WTC11 (cell line): ENCODE measurements around the gene STK16. TPM values are rescaled to one million over a fixed set of nuclear protein-coding genes. Genes with fewer than 3 reads are reported as not detected.
"Not testable (repeated sequence)": the region's sequence is repeated elsewhere in the genome, so short reads cannot be mapped to it uniquely, and the experiment has no call there.

Source experiments
- ATAC-seq: fragments of 200-7000 bp; cut with Tn5 transposase; 2 replicates; pipeline ENCODE4 v1.10.0; 2021; ENCODE audit warnings: mild to moderate bottlenecking, moderate library complexity
- CTCF ChIA-PET: fragments of 300-600 bp; sonication (Branson Sonifier 250); formaldehyde crosslinking; loops from one replicate; lab custom pipeline; 2021; ENCODE audit warnings: antibody characterized with exemption; lab: Charles Lee
- POLR2A ChIA-PET: fragments of 350-600 bp; sonication (Branson Sonifier 250); formaldehyde crosslinking; loops from one replicate; lab custom pipeline; 2021; ENCODE audit warnings: antibody characterized with exemption; lab: Charles Lee
- DNase-seq: peaks from one replicate; pipeline ENCODE4 v3.0.0; 2021; ENCODE audit warnings: low spot score
- H3K27ac Mint-ChIP-seq: 2 replicates; pipeline ENCODE4 v1.8.0; 2021; ENCODE audit warnings: mixed read lengths
- H3K27me3 Mint-ChIP-seq: 2 replicates; pipeline ENCODE4 v1.8.0; 2021; ENCODE audit warnings: low read depth, mild to moderate bottlenecking, moderate library complexity, mixed read lengths
- H3K36me3 Mint-ChIP-seq: 2 replicates; pipeline ENCODE4 v1.8.0; 2021; ENCODE audit warnings: mixed read lengths
- H3K4me1 Mint-ChIP-seq: 2 replicates; pipeline ENCODE4 v1.8.0; 2022; ENCODE audit warnings: mixed read lengths
- H3K4me3 Mint-ChIP-seq: 2 replicates; pipeline ENCODE4 v1.8.0; 2021; ENCODE audit warnings: mild to moderate bottlenecking, moderate library complexity, mixed read lengths
- H3K9me3 Mint-ChIP-seq: 2 replicates; pipeline ENCODE4 v1.8.0; 2021; ENCODE audit warnings: mixed read lengths
- ATF1 ChIP-seq: sonication (generic); formaldehyde crosslinking; IDR thresholded peaks from 2 replicates; pipeline ENCODE4 v1.8.1; 2023; ENCODE audit warnings: mild to moderate bottlenecking, moderate library complexity, missing genetic modification reagents
- EMX1 ChIP-seq: fragments of 250-450 bp; sonication (Bioruptor Pico); IDR thresholded peaks from 2 replicates; pipeline ENCODE4 v1.8.0; 2021; ENCODE audit warnings: mild to moderate bottlenecking
- HMGA2 ChIP-seq: fragments of 250-450 bp; sonication (Bioruptor Pico); IDR thresholded peaks from 2 replicates; pipeline ENCODE4 v1.4.0; 2021; ENCODE audit warnings: mild to moderate bottlenecking, moderate library complexity
- KAT7 ChIP-seq: sonication (generic); formaldehyde crosslinking; IDR thresholded peaks from 2 replicates; pipeline ENCODE4 v1.8.1; 2023; ENCODE audit warnings: missing genetic modification reagents, mild to moderate bottlenecking, borderline replicate concordance
- NFE2L1 ChIP-seq: sonication (generic); formaldehyde crosslinking; IDR thresholded peaks from 2 replicates; pipeline ENCODE4 v1.8.1; 2023; ENCODE audit warnings: missing genetic modification reagents
- TEAD1 ChIP-seq: sonication (generic); formaldehyde crosslinking; IDR thresholded peaks from 2 replicates; pipeline ENCODE4 v1.8.0; 2022; ENCODE audit warnings: mild to moderate bottlenecking, missing genetic modification reagents
- ZNF281 ChIP-seq: sonication (generic); formaldehyde crosslinking; IDR thresholded peaks from 2 replicates; pipeline ENCODE4 v1.8.0; 2023; ENCODE audit warnings: mild to moderate bottlenecking, missing genetic modification reagents
- ZNF317 ChIP-seq: sonication (generic); formaldehyde crosslinking; IDR thresholded peaks from 2 replicates; pipeline ENCODE4 v1.8.1; 2023; ENCODE audit warnings: low read depth, mild to moderate bottlenecking, moderate library complexity, missing genetic modification reagents, borderline replicate concordance
- ZNF416 ChIP-seq: fragments of 250-450 bp; sonication (Bioruptor Pico); IDR thresholded peaks from 2 replicates; pipeline ENCODE4 v1.9.0; 2021; ENCODE audit warnings: mild to moderate bottlenecking, inconsistent platforms
- total RNA-seq: library from RNA; stranded (reverse); gene quantifications from 3 replicates; pipeline ENCODE4 v1.2.3, GENCODE V29; 2021
- TF ChIP-seq, protein P1 (sequence below): fragments of 200-600 bp; IDR thresholded peaks from 2 replicates; pipeline ENCODE4 v1.8.0; 2022; ENCODE audit warnings: antibody characterized with exemption
- TF ChIP-seq, protein P2 (sequence below): fragments of 250-450 bp; sonication (Bioruptor Pico); IDR thresholded peaks from 2 replicates; pipeline ENCODE4 v2.1.2; 2022; ENCODE audit warnings: mild to moderate bottlenecking, moderate library complexity
- TF ChIP-seq, protein P3 (sequence below): sonication (generic); formaldehyde crosslinking; IDR thresholded peaks from 2 replicates; pipeline ENCODE4 v1.8.0; 2023; ENCODE audit warnings: missing genetic modification reagents
- TF ChIP-seq, protein P4 (sequence below): sonication (generic); formaldehyde crosslinking; IDR thresholded peaks from 2 replicates; pipeline ENCODE4 v1.8.1; 2023; ENCODE audit warnings: mild to moderate bottlenecking, moderate library complexity, missing genetic modification reagents

Gene STK16
- total RNA-seq, 1 experiment from 2014 or later, result 27.5 TPM

DNA sequence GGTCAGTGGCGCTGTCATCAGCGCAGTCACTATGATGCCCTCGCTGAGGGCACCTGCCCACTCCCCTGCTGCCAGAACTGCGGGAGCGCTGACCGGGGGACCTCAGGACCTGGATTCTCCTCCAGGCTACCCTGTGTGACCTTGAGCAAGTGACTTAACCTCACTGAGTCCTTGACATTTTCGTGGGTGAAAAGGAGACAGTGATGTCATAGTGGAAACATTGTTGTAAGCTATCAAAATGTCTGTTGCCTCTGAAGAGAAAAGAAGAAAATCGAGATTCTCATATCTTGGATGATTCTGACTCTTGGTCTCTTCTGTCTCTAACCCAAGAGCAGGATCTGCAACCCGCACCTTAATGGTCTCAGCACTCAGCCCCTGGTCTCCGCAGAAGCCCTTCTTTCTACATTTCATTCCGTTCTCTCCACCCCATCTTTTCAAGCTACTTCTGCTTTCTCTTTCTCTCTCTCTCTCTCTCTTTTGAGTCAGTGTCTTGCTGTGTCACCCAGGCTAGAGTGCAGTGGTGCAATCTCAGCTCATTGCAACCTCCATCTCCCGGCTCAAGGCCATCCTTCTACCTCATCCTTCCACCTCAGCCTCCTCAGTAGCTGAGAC, 9.4 kb downstream of the STK16 start:
- Mint-ChIP-seq H3K9me3 (no peaks in the 10 kb centered on the region), H3K4me1 (peaks cover 18% of the 10 kb centered on the region), H3K27ac (no peak overlapping the region), H3K36me3 (peaks cover 13% of the 10 kb centered on the region; the same call in 1 of the 2 replicates), H3K4me3 (peak overlapping the region; percentile 77)
- ChIA-PET CTCF (interaction anchor here (1.1 to 4.7 kb wide), 4 partner anchors 10 to 225 kb away, joined by 4 to 33 read pairs (median 12); partner anchors contain the start of genes GLB1L and STK16), POLR2A (interaction anchor here (1.0 to 2.5 kb wide), 5 partner anchors 10 to 36 kb away, joined by 3 to 15 read pairs (median 8); partner anchors contain the start of genes ABCB6, DNAJB2, GLB1L and STK16)
- TF ChIP-seq ZNF281 (CRISPR knock-in tag) (no peak), ZNF317 (CRISPR knock-in tag) (no peak), TEAD1 (CRISPR knock-in tag) (no peak), EMX1 (CRISPR knock-in tag) (no peak), ATF1 (CRISPR knock-in tag) (no peak), ZNF416 (no peak), KAT7 (CRISPR knock-in tag) (no peak), HMGA2 (CRISPR knock-in tag) (no peak), NFE2L1 (CRISPR knock-in tag) (no peak)
- TF ChIP-seq, protein P1, sequence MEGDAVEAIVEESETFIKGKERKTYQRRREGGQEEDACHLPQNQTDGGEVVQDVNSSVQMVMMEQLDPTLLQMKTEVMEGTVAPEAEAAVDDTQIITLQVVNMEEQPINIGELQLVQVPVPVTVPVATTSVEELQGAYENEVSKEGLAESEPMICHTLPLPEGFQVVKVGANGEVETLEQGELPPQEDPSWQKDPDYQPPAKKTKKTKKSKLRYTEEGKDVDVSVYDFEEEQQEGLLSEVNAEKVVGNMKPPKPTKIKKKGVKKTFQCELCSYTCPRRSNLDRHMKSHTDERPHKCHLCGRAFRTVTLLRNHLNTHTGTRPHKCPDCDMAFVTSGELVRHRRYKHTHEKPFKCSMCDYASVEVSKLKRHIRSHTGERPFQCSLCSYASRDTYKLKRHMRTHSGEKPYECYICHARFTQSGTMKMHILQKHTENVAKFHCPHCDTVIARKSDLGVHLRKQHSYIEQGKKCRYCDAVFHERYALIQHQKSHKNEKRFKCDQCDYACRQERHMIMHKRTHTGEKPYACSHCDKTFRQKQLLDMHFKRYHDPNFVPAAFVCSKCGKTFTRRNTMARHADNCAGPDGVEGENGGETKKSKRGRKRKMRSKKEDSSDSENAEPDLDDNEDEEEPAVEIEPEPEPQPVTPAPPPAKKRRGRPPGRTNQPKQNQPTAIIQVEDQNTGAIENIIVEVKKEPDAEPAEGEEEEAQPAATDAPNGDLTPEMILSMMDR, result no peak
- TF ChIP-seq, protein P2, sequence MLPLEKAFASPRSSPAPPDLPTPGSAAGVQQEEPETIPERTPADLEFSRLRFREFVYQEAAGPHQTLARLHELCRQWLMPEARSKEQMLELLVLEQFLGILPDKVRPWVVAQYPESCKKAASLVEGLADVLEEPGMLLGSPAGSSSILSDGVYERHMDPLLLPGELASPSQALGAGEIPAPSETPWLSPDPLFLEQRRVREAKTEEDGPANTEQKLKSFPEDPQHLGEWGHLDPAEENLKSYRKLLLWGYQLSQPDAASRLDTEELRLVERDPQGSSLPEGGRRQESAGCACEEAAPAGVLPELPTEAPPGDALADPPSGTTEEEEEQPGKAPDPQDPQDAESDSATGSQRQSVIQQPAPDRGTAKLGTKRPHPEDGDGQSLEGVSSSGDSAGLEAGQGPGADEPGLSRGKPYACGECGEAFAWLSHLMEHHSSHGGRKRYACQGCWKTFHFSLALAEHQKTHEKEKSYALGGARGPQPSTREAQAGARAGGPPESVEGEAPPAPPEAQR (CRISPR knock-in tag), result no peak
- TF ChIP-seq, protein P3, sequence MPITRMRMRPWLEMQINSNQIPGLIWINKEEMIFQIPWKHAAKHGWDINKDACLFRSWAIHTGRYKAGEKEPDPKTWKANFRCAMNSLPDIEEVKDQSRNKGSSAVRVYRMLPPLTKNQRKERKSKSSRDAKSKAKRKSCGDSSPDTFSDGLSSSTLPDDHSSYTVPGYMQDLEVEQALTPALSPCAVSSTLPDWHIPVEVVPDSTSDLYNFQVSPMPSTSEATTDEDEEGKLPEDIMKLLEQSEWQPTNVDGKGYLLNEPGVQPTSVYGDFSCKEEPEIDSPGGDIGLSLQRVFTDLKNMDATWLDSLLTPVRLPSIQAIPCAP, result no peak
- TF ChIP-seq, protein P4, sequence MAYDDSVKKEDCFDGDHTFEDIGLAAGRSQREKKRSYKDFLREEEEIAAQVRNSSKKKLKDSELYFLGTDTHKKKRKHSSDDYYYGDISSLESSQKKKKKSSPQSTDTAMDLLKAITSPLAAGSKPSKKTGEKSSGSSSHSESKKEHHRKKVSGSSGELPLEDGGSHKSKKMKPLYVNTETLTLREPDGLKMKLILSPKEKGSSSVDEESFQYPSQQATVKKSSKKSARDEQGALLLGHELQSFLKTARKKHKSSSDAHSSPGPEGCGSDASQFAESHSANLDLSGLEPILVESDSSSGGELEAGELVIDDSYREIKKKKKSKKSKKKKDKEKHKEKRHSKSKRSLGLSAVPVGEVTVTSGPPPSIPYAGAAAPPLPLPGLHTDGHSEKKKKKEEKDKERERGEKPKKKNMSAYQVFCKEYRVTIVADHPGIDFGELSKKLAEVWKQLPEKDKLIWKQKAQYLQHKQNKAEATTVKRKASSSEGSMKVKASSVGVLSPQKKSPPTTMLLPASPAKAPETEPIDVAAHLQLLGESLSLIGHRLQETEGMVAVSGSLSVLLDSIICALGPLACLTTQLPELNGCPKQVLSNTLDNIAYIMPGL (CRISPR knock-in tag), result no peak
- TF ChIP-seq, all 79 proteins: peak for 0
- DNase-seq (no peak), ATAC-seq (no peak)
- peaks cover 72% of the 10 kb centered on the region for H3K27me3 Mint-ChIP-seq

- not testable (repeated sequence) for DNase-seq, H3K4me1 Mint-ChIP-seq, H3K36me3 Mint-ChIP-seq, H3K4me3 Mint-ChIP-seq, H3K9me3 Mint-ChIP-seq, H3K27ac Mint-ChIP-seq, ATAC-seq
- CTCF ChIA-PET, result interaction anchor here (1.0 kb wide), 1 partner anchor 19 kb away, joined by 4 read pairs; the partner anchor contains the start of gene DNAJB2
- POLR2A ChIA-PET, result interaction anchor here (1.2 kb wide), 1 partner anchor 41 kb away, joined by 5 read pairs; no protein-coding TSS in a partner anchor
- H3K27me3 Mint-ChIP-seq, result peaks cover 75% of the 10 kb centered on the region
Observed at GRCh38 chr2:219258942-219259341, 13.7 kb downstream of the STK16 start.
